Liver (tissue), 9 donors: ENCODE data around the gene JPT1. TPM values are rescaled to one million over a fixed set of nuclear protein-coding genes. Genes with fewer than 3 reads are reported as not detected.

ENCODE experiments used
- DNase-seq: peaks from one replicate; pipeline ENCODE4 v3.0.0-alpha.2; 2017; ENCODE audit warnings: low spot score
- H3K27ac ChIP-seq, 2 donors: one replicate each; pipeline ENCODE4 v1.7.0; 2013; ENCODE audit warnings: inconsistent platforms in 2 of 2, low read length in 2 of 2, control low read depth in 1 of 2, low read depth in 1 of 2, mild to moderate bottlenecking in 1 of 2
- H3K27me3 ChIP-seq, 4 donors: one replicate each; pipeline versions ENCODE4 v1.6.1 to v1.7.0; 2013; ENCODE audit warnings: low read length in 3 of 4, inconsistent platforms in 1 of 4, mild to moderate bottlenecking in 1 of 4, moderate library complexity in 1 of 4; ENCODE audit not compliant: control insufficient read depth in 4 of 4, insufficient read depth in 4 of 4
- H3K36me3 ChIP-seq, 4 donors: one replicate each; pipeline versions ENCODE4 v1.6.1 to v1.7.0; 2013; ENCODE audit warnings: low read length in 3 of 4, mild to moderate bottlenecking in 3 of 4, low read depth in 1 of 4, moderate library complexity in 1 of 4; ENCODE audit not compliant: control insufficient read depth in 4 of 4, insufficient read depth in 3 of 4
- H3K4me1 ChIP-seq, 4 donors: one replicate each; pipeline versions ENCODE4 v1.6.1 to v1.7.0; 2013; ENCODE audit warnings: low read length in 3 of 4, mild to moderate bottlenecking in 3 of 4, moderate library complexity in 1 of 4; ENCODE audit not compliant: control insufficient read depth in 4 of 4, insufficient read depth in 4 of 4
- H3K4me3 ChIP-seq, 3 donors: one replicate each; pipeline versions ENCODE4 v1.6.1 to v1.7.0; 2013; ENCODE audit warnings: low read length in 3 of 3, control low read depth in 1 of 3, low read depth in 1 of 3, mild to moderate bottlenecking in 1 of 3
- H3K9ac ChIP-seq, 2 donors: one replicate each; pipeline ENCODE4 v1.7.0; 2013; ENCODE audit warnings: low read length in 2 of 2, mild to moderate bottlenecking in 2 of 2, moderate library complexity in 2 of 2, control low read depth in 1 of 2, low read depth in 1 of 2
- H3K9me3 ChIP-seq, 4 donors: one replicate each; pipeline versions ENCODE4 v1.6.1 to v1.7.0; 2013; ENCODE audit warnings: low read length in 3 of 4; ENCODE audit not compliant: control insufficient read depth in 4 of 4
- EGR1 ChIP-seq, 2 donors: IDR thresholded peaks; 2 replicates each; pipeline ENCODE4 v1.6.1; 2016 to 2018; ENCODE audit warnings: antibody characterized with exemption in 2 of 2, low read depth in 2 of 2
- FOXA1 ChIP-seq: IDR thresholded peaks from 2 replicates; pipeline ENCODE4 v1.6.1; 2016; ENCODE audit warnings: antibody characterized with exemption
- FOXA2 ChIP-seq: IDR thresholded peaks from 2 replicates; pipeline ENCODE4 v1.6.1; 2016; ENCODE audit warnings: antibody characterized with exemption
- GABPA ChIP-seq, 2 donors: IDR thresholded peaks in 1 of 2; conservative IDR thresholded peaks in 1 of 2; 2 replicates each; pipeline ENCODE4 v1.6.1; 2016; ENCODE audit warnings: antibody characterized with exemption in 2 of 2, mild to moderate bottlenecking in 1 of 2, moderate library complexity in 1 of 2
- HNF4A ChIP-seq, 2 donors: conservative IDR thresholded peaks; 2 replicates each; pipeline ENCODE4 v1.6.1; 2016; ENCODE audit warnings: antibody characterized with exemption in 2 of 2, mild to moderate bottlenecking in 2 of 2
- JUND ChIP-seq, 2 donors: IDR thresholded peaks; 2 replicates each; pipeline ENCODE4 v1.6.1; 2016; ENCODE audit warnings: antibody characterized with exemption in 2 of 2
- NR2F2 ChIP-seq: IDR thresholded peaks from 2 replicates; pipeline ENCODE4 v1.6.1; 2016; ENCODE audit warnings: antibody characterized with exemption
- RAD21 ChIP-seq, 2 donors: IDR thresholded peaks; 2 replicates each; pipeline ENCODE4 v1.6.1; 2016; ENCODE audit warnings: antibody characterized with exemption in 2 of 2, mild to moderate bottlenecking in 2 of 2
- RXRA ChIP-seq, 2 donors: IDR thresholded peaks; 2 replicates each; pipeline ENCODE4 v1.6.1; 2017 to 2018; ENCODE audit warnings: antibody characterized with exemption in 2 of 2, mild to moderate bottlenecking in 1 of 2
- WGBS: extraction: QIAGEN DNeasy Blood & Tissue Kit; methylation state at CpG from one replicate; pipeline ENCODE4 v1.1.7; 2013; 5-methylcytosine and 5-hydroxymethylcytosine counted together
- polyA plus RNA-seq, 2 donors: library from polyadenylated mRNA; stranded (reverse) in 1 of 2; unstranded in 1 of 2; fragments of 200-250 nt in 1 of 2; fragments of >200 nt in 1 of 2; fragmentation: Nextera tagmentation in 1 of 2; extraction: Ambion mirVana in 1 of 2; gene quantifications; one replicate each; pipeline versions ENCODE4 v1.2.1 to v1.2.3, GENCODE V29; 2013 to 2015
- total RNA-seq, 2 donors: library from RNA; depleted of rRNA; stranded (reverse); fragments of >200 nt; gene quantifications; one replicate each; pipeline ENCODE4 v1.2.3, GENCODE V29; 2014
- TF ChIP-seq, protein P1 (sequence below): IDR thresholded peaks from 2 replicates; pipeline ENCODE4 v1.6.1; 2016; ENCODE audit warnings: antibody characterized with exemption
- TF ChIP-seq, protein P2 (sequence below): IDR thresholded peaks from 2 replicates; pipeline ENCODE4 v1.6.1; 2016; ENCODE audit warnings: antibody characterized with exemption
- TF ChIP-seq, protein P3 (sequence below): IDR thresholded peaks from 2 replicates; pipeline ENCODE4 v1.6.1; 2016; ENCODE audit warnings: antibody characterized with exemption
- TF ChIP-seq, protein P4 (sequence below): fragments of 150-350 bp; IDR thresholded peaks from 2 replicates; pipeline ENCODE4 v1.5.1; 2017; ENCODE audit warnings: improper control_type of control experiment, low read depth, low read length; ENCODE audit not compliant: missing input control
- TF ChIP-seq, protein P5 (sequence below): IDR thresholded peaks from 2 replicates; pipeline ENCODE4 v1.6.1; 2016; ENCODE audit warnings: antibody characterized with exemption, mild to moderate bottlenecking
- donor health status: healthy.
- donor health status: healthy.
- donor health status: healthy.
- donor health status: healthy.
- donor health status: healthy.

The JPT1 gene
- total and polyA plus RNA-seq, 4 donors: 20.5 to 47.8 (median 43.9) TPM

DNA sequence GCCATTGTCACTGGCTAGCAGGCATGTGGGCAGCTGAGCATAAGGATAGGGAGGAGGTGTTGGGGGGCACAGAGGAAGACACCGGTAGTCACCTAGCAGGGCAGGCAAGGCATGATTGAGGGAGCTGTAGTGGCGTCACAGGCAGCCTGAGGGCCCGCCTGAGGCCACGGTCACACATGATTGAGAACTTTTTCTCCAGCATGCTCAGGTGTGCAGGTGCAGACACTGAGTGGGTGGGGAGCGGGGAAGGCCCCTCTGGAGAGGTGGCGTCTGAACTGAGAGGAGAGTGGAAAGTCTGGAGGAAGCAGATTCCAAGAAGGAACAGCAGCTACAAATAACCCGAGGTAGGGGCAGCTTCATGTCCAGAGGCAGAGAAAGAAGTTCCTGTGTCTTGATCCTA, 55.5 kb downstream of the JPT1 start:
- no peak for DNase-seq
- 95% methylated on average over 7 of the region's 7 CpGs for WGBS

DNA sequence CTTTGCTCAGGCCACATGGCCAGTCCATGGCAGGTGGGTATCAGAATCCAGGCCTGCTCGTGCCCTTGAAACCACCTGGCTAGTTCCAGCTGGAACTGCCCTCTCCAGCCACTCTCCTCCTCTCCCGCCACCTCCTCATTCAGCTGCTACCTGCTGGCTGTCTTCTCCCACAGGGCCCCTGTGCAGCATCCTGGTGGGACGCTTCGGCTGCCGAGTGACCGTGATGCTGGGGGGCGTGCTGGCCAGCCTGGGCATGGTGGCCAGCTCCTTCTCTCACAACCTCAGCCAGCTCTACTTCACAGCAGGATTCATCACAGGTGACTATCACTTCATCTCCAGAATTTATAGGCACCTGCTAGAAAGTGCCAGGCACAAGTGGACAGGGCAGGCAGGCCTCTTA, 56.4 kb downstream of the JPT1 start:
- Histone ChIP-seq H3K4me3 (no peak overlapping the region), H3K27me3 (no peaks in the 10 kb centered on the region), H3K4me1 (peaks cover 0 to 7% (median 3%) of the 10 kb centered on the region in 4 donors), H3K9me3 (no peaks in the 10 kb centered on the region), H3K27ac (no peak overlapping the region), H3K9ac (no peak overlapping the region), H3K36me3 (peaks cover 0 to 3% (median 0%) of the 10 kb centered on the region in 4 donors)
- no peak for DNase-seq
- 96% methylated on average over 7 of the region's 7 CpGs for WGBS
- TF ChIP-seq JUND (IDR thresholded peaks at IDR 0.05): no peak
- TF ChIP-seq, protein P1, sequence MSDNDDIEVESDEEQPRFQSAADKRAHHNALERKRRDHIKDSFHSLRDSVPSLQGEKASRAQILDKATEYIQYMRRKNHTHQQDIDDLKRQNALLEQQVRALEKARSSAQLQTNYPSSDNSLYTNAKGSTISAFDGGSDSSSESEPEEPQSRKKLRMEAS: no peak
- TF ChIP-seq FOXA2: no peak
- TF ChIP-seq GABPA (IDR thresholded peaks at IDR 0.05 in 1 of 2, conservative IDR thresholded peaks at IDR 0.05 in 1 of 2): no peak
- no peak for TF ChIP-seq EGR1 (IDR thresholded peaks at IDR 0.05; ENCODE audit: low read depth in 2 of 2)
- no peak for TF ChIP-seq FOXA1
- TF ChIP-seq, protein P2, sequence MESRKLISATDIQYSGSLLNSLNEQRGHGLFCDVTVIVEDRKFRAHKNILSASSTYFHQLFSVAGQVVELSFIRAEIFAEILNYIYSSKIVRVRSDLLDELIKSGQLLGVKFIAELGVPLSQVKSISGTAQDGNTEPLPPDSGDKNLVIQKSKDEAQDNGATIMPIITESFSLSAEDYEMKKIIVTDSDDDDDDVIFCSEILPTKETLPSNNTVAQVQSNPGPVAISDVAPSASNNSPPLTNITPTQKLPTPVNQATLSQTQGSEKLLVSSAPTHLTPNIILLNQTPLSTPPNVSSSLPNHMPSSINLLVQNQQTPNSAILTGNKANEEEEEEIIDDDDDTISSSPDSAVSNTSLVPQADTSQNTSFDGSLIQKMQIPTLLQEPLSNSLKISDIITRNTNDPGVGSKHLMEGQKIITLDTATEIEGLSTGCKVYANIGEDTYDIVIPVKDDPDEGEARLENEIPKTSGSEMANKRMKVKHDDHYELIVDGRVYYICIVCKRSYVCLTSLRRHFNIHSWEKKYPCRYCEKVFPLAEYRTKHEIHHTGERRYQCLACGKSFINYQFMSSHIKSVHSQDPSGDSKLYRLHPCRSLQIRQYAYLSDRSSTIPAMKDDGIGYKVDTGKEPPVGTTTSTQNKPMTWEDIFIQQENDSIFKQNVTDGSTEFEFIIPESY: no peak
- TF ChIP-seq, protein P3, sequence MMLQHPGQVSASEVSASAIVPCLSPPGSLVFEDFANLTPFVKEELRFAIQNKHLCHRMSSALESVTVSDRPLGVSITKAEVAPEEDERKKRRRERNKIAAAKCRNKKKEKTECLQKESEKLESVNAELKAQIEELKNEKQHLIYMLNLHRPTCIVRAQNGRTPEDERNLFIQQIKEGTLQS: no peak
- TF ChIP-seq, protein P4, sequence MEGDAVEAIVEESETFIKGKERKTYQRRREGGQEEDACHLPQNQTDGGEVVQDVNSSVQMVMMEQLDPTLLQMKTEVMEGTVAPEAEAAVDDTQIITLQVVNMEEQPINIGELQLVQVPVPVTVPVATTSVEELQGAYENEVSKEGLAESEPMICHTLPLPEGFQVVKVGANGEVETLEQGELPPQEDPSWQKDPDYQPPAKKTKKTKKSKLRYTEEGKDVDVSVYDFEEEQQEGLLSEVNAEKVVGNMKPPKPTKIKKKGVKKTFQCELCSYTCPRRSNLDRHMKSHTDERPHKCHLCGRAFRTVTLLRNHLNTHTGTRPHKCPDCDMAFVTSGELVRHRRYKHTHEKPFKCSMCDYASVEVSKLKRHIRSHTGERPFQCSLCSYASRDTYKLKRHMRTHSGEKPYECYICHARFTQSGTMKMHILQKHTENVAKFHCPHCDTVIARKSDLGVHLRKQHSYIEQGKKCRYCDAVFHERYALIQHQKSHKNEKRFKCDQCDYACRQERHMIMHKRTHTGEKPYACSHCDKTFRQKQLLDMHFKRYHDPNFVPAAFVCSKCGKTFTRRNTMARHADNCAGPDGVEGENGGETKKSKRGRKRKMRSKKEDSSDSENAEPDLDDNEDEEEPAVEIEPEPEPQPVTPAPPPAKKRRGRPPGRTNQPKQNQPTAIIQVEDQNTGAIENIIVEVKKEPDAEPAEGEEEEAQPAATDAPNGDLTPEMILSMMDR: no peak
- TF ChIP-seq HNF4A (conservative IDR thresholded peaks at IDR 0.05): no peak

More for the DNA sequence above, 55.5 kb downstream of the JPT1 start:
- Histone ChIP-seq H3K9ac (no peak overlapping the region), H3K9me3 (no peaks in the 10 kb centered on the region), H3K36me3 (peaks cover 0 to 3% (median 0%) of the 10 kb centered on the region in 4 donors), H3K27me3 (no peaks in the 10 kb centered on the region), H3K4me1 (peaks cover 0 to 4% (median 2%) of the 10 kb centered on the region in 4 donors), H3K4me3 (no peak overlapping the region), H3K27ac (no peak overlapping the region)
- TF ChIP-seq, protein P3: no peak
- TF ChIP-seq HNF4A (conservative IDR thresholded peaks at IDR 0.05) (no peak), RXRA (IDR thresholded peaks at IDR 0.05) (no peak), FOXA2 (no peak), JUND (IDR thresholded peaks at IDR 0.05) (no peak), RAD21 (IDR thresholded peaks at IDR 0.05) (no peak), NR2F2 (no peak)
- TF ChIP-seq, protein P2: no peak
- TF ChIP-seq, protein P5, sequence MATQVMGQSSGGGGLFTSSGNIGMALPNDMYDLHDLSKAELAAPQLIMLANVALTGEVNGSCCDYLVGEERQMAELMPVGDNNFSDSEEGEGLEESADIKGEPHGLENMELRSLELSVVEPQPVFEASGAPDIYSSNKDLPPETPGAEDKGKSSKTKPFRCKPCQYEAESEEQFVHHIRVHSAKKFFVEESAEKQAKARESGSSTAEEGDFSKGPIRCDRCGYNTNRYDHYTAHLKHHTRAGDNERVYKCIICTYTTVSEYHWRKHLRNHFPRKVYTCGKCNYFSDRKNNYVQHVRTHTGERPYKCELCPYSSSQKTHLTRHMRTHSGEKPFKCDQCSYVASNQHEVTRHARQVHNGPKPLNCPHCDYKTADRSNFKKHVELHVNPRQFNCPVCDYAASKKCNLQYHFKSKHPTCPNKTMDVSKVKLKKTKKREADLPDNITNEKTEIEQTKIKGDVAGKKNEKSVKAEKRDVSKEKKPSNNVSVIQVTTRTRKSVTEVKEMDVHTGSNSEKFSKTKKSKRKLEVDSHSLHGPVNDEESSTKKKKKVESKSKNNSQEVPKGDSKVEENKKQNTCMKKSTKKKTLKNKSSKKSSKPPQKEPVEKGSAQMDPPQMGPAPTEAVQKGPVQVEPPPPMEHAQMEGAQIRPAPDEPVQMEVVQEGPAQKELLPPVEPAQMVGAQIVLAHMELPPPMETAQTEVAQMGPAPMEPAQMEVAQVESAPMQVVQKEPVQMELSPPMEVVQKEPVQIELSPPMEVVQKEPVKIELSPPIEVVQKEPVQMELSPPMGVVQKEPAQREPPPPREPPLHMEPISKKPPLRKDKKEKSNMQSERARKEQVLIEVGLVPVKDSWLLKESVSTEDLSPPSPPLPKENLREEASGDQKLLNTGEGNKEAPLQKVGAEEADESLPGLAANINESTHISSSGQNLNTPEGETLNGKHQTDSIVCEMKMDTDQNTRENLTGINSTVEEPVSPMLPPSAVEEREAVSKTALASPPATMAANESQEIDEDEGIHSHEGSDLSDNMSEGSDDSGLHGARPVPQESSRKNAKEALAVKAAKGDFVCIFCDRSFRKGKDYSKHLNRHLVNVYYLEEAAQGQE: no peak
- TF ChIP-seq, protein P4: no peak
